GM19035 (cell line): Measurements from ENCODE around the gene ARRDC4.

ENCODE experiments used
- ATAC-seq: cut with Tn5 transposase; IDR thresholded peaks from one replicate; pipeline ENCODE4 v1.9.1; 2021; ENCODE audit not compliant: unreplicated experiment

ARRDC4 gene

DNA sequence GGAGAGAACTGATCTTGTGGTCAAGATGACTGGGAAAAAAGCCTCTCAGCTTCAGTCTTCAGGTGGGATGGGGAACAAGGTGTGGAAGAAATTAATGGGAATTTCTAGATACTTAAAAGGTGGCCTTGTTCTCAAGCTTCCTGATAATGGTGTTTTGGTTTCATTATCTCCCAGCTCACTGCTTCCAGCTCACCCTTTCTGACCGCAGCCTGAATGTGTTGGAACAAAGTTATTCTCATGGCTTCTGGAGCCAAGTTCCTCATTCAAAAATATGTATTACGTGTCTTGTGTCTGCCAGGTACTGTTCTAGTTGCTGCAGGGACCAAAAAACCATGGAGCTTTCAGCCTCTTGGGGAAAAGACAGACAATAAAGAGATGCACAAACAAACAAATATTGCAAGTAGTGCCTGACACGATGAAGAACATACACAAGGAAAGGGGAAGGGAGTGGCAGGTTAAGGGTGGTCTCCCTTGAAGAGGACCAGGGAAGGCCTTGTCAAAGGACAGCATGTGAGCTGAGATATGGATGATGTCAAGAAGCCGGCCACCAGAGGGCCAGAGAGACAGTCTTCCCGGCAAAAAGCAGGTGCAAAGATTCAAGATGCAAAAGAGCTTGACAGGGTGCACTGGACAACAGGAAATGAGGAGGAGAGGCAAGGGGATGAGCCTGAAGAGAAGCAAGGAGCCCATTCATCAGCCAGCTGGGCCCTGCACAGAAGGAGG, 35.5 kb downstream of the ARRDC4 start:
- peak; percentile 50 for ATAC-seq

DNA sequence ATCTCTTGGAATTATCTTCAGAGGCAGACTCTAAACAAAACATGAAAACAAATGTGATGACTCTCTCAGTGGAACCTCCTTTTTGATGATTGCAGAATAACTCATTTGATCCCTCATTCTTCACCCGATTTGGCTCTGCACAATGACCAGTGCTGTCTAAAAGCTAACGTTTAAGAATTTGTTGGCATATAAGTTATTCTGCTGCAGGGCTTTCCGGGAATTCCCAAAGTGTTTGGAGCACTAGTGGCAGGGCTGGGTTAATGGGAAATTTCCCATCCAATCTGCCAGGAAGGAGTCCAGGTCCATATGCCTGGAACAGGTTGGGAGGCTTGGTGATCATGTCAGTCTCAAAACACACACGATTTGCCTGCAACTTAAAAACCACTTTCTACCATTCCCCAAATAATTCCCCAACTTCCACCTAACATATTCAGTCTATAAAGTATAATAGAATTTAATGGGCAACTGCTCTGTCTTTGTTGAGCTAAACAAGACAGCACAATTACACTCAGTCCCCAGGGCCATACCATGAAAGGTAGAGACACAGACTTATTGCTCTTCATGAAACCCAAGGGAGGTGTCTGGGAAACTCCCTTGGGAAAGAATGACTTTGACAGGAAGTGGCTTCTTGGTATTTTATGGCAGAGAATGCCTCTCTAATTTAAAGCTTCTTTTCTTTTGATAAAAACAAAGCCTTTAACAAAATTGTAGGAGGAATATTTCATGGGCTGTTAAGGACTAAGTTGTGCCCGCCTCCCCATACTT, 38.0 kb downstream of the ARRDC4 start:
- ATAC-seq = no peak

DNA sequence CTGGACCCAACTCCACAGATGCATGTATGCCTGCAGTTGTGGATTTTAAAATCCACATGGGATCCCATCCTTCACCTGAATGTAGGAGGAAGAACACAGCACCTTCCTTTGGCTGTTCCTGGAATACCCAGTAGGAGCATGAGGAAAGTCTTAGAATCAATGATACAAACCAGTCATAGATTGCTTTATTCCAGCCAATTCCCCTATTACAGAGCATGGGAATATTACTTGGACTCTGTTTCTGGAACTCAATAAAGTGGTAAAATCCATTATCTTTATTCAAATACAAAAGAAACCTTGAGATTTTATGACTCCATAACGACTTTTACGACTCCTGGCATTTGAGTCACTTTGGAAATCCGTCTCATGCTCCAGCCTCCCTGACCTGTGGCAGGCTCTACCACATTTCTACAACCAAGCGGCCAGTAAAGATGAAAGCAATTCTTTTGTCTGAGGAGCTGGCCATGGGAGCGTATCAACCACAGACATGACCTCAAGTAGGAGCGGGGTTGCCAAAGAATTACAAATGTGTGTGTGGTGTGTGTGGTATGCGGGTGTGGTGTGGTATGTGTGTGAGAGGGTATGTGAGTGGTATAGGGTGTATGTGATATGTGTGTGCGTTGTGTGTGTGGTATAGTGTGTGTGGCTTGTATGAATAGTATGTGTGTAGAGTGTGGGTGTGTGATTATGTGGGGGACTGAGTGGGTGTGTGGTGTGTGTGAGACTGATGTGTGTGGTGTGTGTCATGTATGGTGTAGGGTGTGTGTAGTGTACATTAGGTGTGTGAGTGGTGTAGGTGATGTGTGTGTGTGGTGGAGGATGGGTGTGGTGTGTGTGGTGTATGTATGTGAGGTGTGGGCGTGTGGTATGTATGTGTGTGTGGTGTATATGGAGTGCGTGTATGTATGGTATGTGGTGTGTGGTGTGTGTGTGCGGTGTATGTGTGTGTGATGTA, 40.0 kb downstream of the ARRDC4 start:
- ATAC-seq = no peak

DNA sequence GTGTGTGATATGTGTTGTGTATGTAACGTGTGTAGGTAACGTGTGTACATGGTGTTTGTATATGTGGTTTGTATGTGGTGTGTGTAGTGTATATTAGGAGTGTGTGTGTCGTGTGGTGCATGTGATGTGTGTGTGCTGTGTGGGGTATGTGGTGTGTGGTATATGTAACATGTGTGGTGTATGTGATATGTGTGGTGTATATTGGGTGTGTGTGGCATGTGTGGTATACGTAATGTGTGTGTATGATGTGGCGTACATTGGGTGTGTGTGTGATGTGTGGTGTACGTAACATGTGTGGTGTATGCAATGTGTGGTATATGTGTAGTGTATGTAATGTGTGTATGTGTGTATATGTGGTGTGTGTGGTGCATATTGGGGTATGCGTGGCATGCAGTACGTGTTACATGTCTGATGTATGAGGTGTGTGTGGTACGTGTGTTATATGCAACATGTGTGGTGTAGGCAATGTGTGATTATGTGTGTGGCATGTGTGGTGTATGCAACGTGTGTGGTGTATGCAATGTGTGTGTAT, 41.2 kb downstream of the ARRDC4 start:
- no peak for ATAC-seq

DNA sequence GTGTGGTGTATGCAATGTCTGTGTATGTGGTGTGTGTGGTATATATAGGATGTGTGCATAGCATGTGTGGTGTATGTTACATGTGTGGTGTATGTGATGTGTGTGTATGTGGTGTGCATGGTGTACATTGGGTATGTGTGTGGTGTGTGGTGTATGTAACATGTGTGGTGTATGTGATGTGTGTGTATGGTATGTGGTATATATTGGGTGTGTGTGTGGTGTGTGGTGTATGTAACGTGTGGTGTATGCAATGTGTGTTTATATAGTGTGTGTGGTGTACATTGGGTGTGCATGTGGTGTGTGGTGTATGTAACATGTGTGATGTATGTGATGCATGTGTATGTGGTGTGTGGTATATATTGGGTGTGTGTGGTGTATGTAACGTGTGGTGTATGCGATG, 41.9 kb downstream of the ARRDC4 start:
- no peak for ATAC-seq

DNA sequence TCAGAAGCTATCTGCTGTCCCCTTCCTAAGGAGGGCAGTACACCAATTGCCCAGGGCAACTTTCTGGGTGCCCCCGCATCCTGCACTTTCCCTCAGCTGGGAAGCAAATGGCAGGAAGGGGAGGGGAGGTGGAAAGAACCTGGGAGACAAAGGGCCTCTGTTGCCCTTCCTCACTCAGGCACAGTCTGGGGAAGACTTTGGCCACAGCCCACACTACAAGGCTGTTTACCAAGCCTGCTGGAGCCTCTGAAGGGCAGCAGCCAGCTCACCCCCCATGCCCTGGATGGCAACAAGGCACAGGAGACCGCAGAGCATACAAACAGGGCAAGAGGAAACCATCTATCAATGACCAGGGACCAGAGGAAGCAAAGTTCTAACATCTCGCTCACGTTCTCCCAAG, 42.4 kb downstream of the ARRDC4 start:
- ATAC-seq = no peak

DNA sequence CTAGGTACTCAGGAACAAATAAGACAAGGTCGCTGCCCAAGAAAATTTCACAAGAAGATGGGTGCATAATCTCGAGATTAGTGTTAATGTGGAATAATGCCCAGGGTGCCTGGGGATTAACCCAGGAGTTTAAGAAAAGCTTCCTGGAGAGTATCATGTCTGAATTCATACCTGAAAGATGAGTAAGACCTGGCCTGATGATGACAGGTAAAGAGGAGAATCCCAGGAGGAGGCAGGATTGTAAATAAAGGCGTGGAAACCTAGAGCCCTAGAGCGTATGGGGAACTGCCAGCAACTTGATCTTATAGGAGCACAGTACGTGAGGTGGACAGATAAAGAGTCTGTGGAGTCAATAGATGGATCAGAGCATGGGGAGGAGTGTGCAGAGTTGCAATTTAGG, 43.0 kb downstream of the ARRDC4 start:
- no peak for ATAC-seq

DNA sequence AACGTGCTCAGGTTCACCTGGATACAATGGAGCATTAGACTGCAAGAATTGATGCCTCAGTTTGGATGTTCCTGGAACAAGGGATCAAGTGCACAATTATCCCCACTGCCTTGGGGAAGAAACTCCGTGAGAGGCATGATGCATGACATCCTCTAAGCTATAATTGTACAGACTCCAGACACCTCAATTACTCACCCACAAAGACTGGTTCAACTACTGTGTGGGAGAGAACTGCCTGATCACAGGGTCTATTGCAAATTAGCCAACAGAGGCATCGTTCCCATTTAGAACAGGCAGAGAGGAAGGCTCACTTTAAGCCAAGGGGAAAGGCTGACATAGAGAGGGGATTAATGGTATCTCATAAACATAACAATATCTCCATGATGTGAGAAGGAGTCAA, 43.5 kb downstream of the ARRDC4 start:
- ATAC-seq = no peak

DNA sequence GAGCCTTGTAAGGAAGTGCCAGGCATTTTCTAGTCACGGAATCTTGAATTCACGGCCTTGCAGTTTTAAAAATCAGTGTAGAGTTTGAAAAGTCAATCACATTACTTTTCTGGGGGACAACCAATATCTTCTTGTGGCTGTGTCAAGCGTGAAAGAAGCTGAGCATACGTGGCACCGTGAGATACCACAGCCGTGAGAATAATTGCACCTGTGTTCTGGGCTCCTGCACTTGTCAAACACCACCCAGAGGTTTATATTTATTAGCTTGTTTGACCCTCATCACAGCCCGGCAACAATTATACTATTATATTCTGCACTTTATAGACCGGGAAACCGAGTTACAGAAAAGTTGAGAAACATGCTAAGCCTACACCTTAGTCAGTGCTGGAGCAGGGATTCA, 45.2 kb downstream of the ARRDC4 start:
- no peak for ATAC-seq

DNA sequence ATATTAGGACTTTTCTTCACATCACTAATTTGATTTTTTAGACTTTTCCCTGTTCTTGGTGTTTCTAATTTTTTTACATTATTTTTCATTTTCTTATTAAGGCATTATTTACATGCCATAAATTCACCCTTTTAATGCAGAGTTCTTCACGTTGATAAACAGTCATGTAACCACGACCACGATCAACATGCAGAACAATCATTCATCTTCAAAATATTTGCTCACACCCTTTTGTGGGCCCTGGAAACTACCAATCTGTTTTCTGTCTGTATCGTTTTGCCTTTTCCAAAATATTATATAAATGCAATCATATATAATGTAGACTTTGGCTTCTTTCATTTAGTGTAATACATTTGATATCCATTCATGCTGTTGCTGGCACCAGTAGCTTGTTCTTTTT, 48.7 kb downstream of the ARRDC4 start:
- no peak for ATAC-seq

DNA sequence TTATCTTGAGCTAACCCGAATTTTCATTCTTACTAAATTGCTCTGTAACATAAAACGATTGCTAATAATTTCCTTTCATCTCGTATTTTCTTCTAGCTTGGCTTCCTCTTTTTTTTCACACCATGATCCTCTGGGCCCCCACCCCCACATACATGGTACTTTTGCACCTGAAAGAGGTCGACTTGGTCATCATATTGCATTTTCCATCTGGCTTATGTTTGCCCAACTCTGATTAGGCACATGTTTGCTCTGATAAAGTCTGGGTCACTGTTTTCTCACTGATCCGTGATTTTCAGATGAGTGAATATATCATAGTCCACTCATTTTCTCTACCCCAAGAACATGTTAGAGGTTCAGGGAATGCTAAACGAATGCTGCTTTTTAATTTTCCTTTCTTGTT, 49.5 kb downstream of the ARRDC4 start:
- ATAC-seq = no peak

DNA sequence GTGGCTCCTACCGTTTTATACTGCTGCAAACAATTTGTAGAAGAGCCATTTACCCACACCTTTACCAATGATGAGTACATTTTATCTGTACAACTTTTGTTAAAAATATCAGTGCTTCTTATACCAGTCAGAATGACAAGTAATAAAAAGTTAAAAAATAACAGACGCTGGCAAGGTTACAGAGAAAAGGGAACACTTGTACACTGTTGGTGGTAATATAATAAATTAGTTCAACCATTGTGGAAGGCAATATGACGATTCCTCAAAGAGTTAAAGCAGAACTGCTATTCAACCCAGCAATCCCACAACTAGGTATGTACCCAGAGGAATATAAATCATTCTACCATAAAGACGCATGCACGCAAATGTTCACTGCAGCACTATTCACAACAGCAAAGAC, 51.9 kb downstream of the ARRDC4 start:
- no peak for ATAC-seq

DNA sequence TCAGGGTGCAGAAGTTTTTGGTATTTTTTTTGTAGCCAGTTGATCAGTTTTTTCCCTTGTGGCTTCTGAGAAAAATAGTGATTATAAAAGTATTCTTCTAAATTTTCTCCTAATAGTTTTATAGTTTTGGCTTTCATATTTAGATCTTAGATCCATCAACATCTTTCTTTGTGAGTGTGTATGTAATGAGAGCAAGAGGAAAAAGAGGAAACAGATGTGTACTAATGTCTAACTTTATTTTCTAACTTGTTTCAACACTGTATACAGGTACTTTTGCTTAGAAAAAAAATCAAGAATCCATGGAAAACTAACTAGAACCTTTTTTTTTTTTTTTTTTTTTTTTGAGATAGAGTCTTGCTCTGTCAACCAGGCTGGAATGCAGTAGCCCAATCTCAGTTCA, 53.1 kb downstream of the ARRDC4 start:
- ATAC-seq = no peak

DNA sequence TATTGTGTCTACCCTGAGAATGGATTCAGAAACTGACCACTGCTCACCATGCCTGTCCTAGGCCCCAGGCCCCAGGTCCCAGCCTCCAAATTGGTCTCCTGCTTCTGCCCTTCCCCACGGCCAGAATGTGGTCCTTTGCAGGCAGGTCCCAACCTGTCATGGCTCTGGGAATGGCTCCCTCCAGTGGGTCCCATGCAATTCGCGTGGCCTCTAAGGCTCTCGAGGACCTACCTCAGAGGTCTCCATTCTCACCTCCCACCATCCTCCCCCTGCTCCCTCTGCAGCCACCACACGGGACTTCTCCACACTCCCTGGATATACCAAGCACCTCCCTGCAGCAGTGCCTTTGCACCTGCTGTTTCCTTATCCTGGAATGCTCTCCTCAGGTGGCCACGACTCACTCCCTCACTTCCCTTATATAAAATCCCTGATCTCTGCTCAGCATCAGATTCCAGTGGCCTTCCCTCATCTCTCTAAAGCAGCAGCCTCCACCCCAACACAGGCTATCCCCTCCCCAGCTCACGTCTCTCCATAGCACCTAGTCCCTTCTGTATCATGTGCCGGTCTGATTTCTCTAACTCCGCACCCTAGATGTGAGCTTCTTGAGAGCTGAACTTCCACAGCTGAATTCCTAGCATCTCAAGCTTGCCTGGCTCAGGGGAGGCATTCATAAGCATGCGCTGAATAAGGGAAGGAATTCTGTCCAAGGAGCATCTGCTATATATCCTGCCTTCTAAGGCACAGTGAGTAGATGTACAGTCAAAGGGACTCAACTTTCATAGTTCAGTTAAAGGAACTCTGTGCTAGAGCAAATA, 56.9 kb downstream of the ARRDC4 start:
- no peak for ATAC-seq

DNA sequence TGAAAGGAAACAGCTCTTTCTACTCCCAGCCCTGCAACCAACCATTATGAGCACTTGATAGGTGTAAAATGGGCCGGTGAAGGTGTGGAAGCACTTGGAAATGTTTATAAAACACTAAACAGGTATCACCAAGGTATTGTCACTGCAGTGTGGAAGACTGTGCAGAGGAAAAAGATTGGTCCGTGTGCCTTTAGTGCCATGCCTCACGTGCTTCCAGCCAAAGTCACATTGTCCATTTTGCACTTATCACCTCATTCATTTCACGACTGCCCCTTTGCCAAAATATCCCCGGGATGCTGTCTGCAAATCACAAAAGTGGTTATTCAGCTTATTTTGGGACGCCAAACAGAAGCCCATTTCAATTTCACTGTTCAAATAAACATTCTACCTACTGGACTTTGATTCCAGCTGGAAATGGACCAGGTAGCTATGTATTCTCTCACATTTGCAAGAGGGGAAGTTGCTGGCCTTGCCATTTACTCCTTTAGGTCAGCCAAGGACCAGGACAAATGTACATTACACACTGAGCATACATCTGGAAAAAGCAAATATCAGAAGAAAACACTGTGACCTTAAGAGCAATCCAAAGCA, 58.4 kb downstream of the ARRDC4 start:
- ATAC-seq = no peak
